RWPE2 (cell line): ENCODE results near the gene GRK5.
A peak's percentile ranks its signal among the peaks of the same experiment; 100 is the strongest.

Source experiments
- ATAC-seq: fragments of 200-7000 bp; cut with Tn5 transposase; 3 replicates; pipeline ENCODE4 v1.9.1; 2021; ENCODE audit warnings: low read depth
- DNase-seq: peaks from one replicate; pipeline ENCODE4 v3.0.0-alpha.2; 2020; ENCODE audit warnings: low spot score
- H3K27ac ChIP-seq: fragments of 450-650 bp; 2 replicates; pipeline ENCODE4 v1.5.1; 2017; ENCODE audit warnings: mild to moderate bottlenecking; ENCODE audit not compliant: poor library complexity, severe bottlenecking
- H3K27me3 ChIP-seq: fragments of 250-450 bp; sonication (Bioruptor Pico); 2 replicates; pipeline ENCODE4 v1.5.1; 2021; ENCODE audit warnings: mild to moderate bottlenecking, moderate library complexity; ENCODE audit not compliant: insufficient read depth, poor library complexity, severe bottlenecking
- H3K36me3 ChIP-seq: fragments of 250-450 bp; sonication (Bioruptor Pico); 2 replicates; pipeline ENCODE4 v1.5.1; 2020; ENCODE audit warnings: low read depth, mild to moderate bottlenecking, moderate library complexity
- H3K4me1 ChIP-seq: fragments of 250-450 bp; sonication (Bioruptor Pico); 2 replicates; pipeline ENCODE4 v1.5.1; 2021; ENCODE audit warnings: mild to moderate bottlenecking, moderate library complexity; ENCODE audit not compliant: insufficient read depth, poor library complexity, severe bottlenecking
- H3K4me3 ChIP-seq: fragments of 250-450 bp; sonication (Bioruptor Pico); 2 replicates; pipeline ENCODE4 v1.5.1; 2021; ENCODE audit warnings: mild to moderate bottlenecking, moderate library complexity; ENCODE audit not compliant: severe bottlenecking
- H3K9me3 ChIP-seq: fragments of 250-450 bp; sonication (Bioruptor Pico); 2 replicates; pipeline ENCODE4 v1.5.1; 2021; ENCODE audit warnings: mild to moderate bottlenecking, moderate library complexity; ENCODE audit not compliant: severe bottlenecking
- TF ChIP-seq, protein P1 (sequence below): fragments of 450-650 bp; IDR thresholded peaks from one replicate; pipeline ENCODE4 v1.5.1; 2017; ENCODE audit warnings: mild to moderate bottlenecking, moderate library complexity; ENCODE audit not compliant: poor library complexity, severe bottlenecking

The GRK5 gene

GRCh38 chr10:119352807-119353206 is 145.4 kb downstream of the GRK5 start:
- Histone ChIP-seq H3K4me1 (no peaks in the 10 kb centered on the region), H3K27ac (no peak overlapping the region), H3K4me3 (no peak overlapping the region), H3K9me3 (no peaks in the 10 kb centered on the region), H3K27me3 (no peaks in the 10 kb centered on the region), H3K36me3 (no peaks in the 10 kb centered on the region)
- ATAC-seq (no peak), DNase-seq (no peak)
- TF ChIP-seq, protein P1, sequence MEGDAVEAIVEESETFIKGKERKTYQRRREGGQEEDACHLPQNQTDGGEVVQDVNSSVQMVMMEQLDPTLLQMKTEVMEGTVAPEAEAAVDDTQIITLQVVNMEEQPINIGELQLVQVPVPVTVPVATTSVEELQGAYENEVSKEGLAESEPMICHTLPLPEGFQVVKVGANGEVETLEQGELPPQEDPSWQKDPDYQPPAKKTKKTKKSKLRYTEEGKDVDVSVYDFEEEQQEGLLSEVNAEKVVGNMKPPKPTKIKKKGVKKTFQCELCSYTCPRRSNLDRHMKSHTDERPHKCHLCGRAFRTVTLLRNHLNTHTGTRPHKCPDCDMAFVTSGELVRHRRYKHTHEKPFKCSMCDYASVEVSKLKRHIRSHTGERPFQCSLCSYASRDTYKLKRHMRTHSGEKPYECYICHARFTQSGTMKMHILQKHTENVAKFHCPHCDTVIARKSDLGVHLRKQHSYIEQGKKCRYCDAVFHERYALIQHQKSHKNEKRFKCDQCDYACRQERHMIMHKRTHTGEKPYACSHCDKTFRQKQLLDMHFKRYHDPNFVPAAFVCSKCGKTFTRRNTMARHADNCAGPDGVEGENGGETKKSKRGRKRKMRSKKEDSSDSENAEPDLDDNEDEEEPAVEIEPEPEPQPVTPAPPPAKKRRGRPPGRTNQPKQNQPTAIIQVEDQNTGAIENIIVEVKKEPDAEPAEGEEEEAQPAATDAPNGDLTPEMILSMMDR, result no peak

- DNase-seq, result no peak
Measured at GRCh38 chr10:119353421-119353820, 146.1 kb downstream of the GRK5 start.

DNA sequence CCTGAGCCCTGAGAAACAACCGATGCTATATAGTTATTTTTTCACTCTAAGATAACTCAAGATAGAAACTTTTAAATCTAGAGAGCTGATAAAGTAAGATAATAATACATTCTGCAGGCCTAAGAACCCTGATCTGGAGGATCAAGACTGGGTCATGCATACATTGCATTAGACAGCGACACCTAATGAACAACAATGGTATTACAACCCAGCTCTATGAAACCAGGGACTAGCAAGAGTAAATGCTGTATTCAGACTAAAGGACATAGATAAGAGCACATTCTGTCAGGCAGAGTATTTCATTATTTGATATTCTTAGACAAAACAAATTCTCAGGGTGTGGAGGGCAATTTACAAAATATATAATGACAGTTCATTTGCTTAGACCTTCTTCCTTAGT is 148.6 kb downstream of the GRK5 start:
- ATAC-seq (no peak), DNase-seq (no peak)
- Histone ChIP-seq H3K36me3 (no peaks in the 10 kb centered on the region), H3K9me3 (no peaks in the 10 kb centered on the region), H3K27me3 (no peaks in the 10 kb centered on the region), H3K4me1 (no peaks in the 10 kb centered on the region), H3K4me3 (no peak overlapping the region), H3K27ac (no peak overlapping the region)
- TF ChIP-seq, protein P1, result peak; percentile 21

More at GRCh38 chr10:119353421-119353820, 146.1 kb downstream of the GRK5 start:
- H3K27ac ChIP-seq, result no peak overlapping the region
- TF ChIP-seq, protein P1, result no peak
- no peak overlapping the region for H3K4me3 ChIP-seq
- H3K36me3 ChIP-seq, result no peaks in the 10 kb centered on the region
- no peaks in the 10 kb centered on the region for H3K27me3 ChIP-seq
- no peaks in the 10 kb centered on the region for H3K4me1 ChIP-seq
- ATAC-seq, result no peak
- H3K9me3 ChIP-seq, result no peaks in the 10 kb centered on the region

DNA sequence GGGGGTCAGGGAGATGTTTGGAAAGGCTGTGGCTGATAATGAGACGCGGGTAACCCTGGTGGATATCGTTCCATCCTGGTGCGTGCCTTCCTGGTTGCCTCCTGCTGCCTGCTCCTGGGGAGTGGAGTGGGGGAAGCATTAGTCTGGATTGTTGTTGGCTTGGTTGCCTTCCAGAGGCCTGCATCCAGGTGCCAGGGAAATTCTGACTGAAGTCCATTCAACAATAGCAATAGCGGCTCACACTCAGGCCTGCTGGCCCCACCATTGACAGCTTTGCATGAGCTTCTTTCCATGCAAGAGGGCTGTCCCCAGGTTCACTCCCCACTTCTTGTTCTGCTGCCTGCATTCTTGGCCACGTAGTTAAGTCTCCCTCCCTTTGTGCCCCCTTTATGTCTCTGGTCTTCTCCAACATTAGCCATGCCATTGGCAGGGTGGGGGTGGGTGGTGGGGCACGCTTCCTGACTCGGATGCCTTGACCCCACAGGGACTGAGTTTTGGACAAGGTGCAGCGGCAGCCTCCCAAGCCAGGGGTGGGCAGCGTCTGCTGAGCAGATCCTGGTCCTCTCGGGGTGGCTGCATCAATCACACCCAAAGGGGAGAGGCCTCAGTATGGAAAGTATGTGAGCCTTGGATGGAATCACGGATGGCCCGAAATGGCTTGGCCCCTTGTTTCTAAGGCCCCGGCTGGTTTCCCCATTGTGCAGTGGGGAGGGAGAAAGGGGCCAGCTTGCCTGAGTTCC is 150.2 kb downstream of the GRK5 start:
- Histone ChIP-seq H3K36me3 (no peaks in the 10 kb centered on the region), H3K4me3 (no peak overlapping the region), H3K9me3 (no peaks in the 10 kb centered on the region), H3K4me1 (no peaks in the 10 kb centered on the region), H3K27me3 (no peaks in the 10 kb centered on the region), H3K27ac (no peak overlapping the region)
- ATAC-seq (no peak), DNase-seq (no peak)
- TF ChIP-seq, protein P1, result no peak

GRCh38 chr10:119358152-119358512 is 150.8 kb downstream of the GRK5 start:
- ATAC-seq (no peak), DNase-seq (no peak)
- TF ChIP-seq, protein P1, result no peak
- Histone ChIP-seq H3K4me1 (no peaks in the 10 kb centered on the region), H3K36me3 (no peaks in the 10 kb centered on the region), H3K4me3 (no peak overlapping the region), H3K9me3 (no peaks in the 10 kb centered on the region), H3K27me3 (no peaks in the 10 kb centered on the region), H3K27ac (no peak overlapping the region)
